Sigmoid colon (tissue), 7 donors: Measurements from ENCODE around the gene PSMC6. TPM values are rescaled to one million over a fixed set of nuclear protein-coding genes. Genes with fewer than 3 reads are reported as not detected.
"Not testable (repeated sequence)": the region's sequence is repeated elsewhere in the genome, so short reads cannot be mapped to it uniquely, and the experiment has no call there.

Experiments used
- DNase-seq: peaks from one replicate; pipeline ENCODE4 v3.0.0-alpha.2; 2019
- H3K27ac ChIP-seq, 4 donors: fragments of 200-600 bp; sonication (generic); one replicate each; pipeline ENCODE4 v1.5.1; 2016 to 2019; ENCODE audit warnings: mild to moderate bottlenecking in 1 of 4
- H3K27me3 ChIP-seq, 3 donors: fragments of 200-600 bp; sonication (generic); one replicate each; pipeline ENCODE4 v1.5.1; 2019; ENCODE audit warnings: mild to moderate bottlenecking in 1 of 3
- H3K36me3 ChIP-seq, 4 donors: fragments of 200-600 bp; sonication (generic); one replicate each; pipeline ENCODE4 v1.5.1; 2016 to 2019
- H3K4me1 ChIP-seq, 4 donors: fragments of 200-600 bp; sonication (generic); one replicate each; pipeline ENCODE4 v1.5.1; 2017 to 2019
- H3K4me3 ChIP-seq, 4 donors: fragments of 200-600 bp; sonication (generic); one replicate each; pipeline ENCODE4 v1.5.1; 2017 to 2019; ENCODE audit warnings: mild to moderate bottlenecking in 2 of 4, moderate library complexity in 1 of 4
- H3K9me3 ChIP-seq, 4 donors: fragments of 200-600 bp in 3 of 4; sonication (generic) in 3 of 4; one replicate each; pipeline versions ENCODE4 v1.5.1 to v1.6.1; 2013 to 2019
- EP300 ChIP-seq, 4 donors: sonication (generic); formaldehyde crosslinking; IDR thresholded peaks; one replicate each; pipeline ENCODE4 v1.6.1; 2017; ENCODE audit warnings: antibody characterized with exemption in 4 of 4
- POLR2A ChIP-seq, 2 donors: fragments of 450-650 bp; IDR thresholded peaks; one replicate each; pipeline ENCODE4 v1.6.1; 2016; ENCODE audit warnings: antibody characterized with exemption in 2 of 2, mild to moderate bottlenecking in 2 of 2, moderate library complexity in 2 of 2
- POLR2AphosphoS5 ChIP-seq, 4 donors: sonication (generic); formaldehyde crosslinking; IDR thresholded peaks; one replicate each; pipeline ENCODE4 v1.6.1; 2017; ENCODE audit warnings: antibody characterized with exemption in 4 of 4
- WGBS, 2 donors: extraction: QIAGEN DNeasy Blood & Tissue Kit; methylation state at CpG; one replicate each; pipeline ENCODE4 v1.1.7; 2013; 5-methylcytosine and 5-hydroxymethylcytosine counted together
- intact Hi-C: fragments of 100-400 bp; cut with DNase I; formaldehyde crosslinking; loops from one replicate; pipeline ENCODE4 v1.15.1; 2023
- polyA plus RNA-seq, 3 donors: library from polyadenylated mRNA; stranded (reverse); fragments of 200-250 nt; gene quantifications; one replicate each; pipeline ENCODE4 v1.2.3, GENCODE V29; 2013
- total RNA-seq, 4 donors: library from RNA; depleted of rRNA; stranded (reverse); fragments of >200 nt; gene quantifications; one replicate each; pipeline ENCODE4 v1.1.0, GENCODE V29; 2016
- TF ChIP-seq, protein P1 (sequence below), 4 experiments: fragments of 450-650 bp in 3 of 4; fragments of 200-600 bp in 1 of 4; IDR thresholded peaks; one replicate each; pipeline ENCODE4 v1.5.1; 2016 to 2019; ENCODE audit warnings: antibody characterized with exemption in 4 of 4, mild to moderate bottlenecking in 3 of 4, moderate library complexity in 2 of 4
- donor health status: healthy with polysubstance abuse.
- donor health status: Bipolar disorder and iron deficiency.
- donor health status: healthy.

Gene PSMC6
- total and polyA plus RNA-seq, 7 donors, result 60.7 to 94.2 (median 81.0) TPM

GRCh38 chr14:52724360-52724644 lies 17.3 kb downstream of the PSMC6 start:
- TF ChIP-seq POLR2AphosphoS5 (IDR thresholded peaks at IDR 0.05), result no peak
- no peak for TF ChIP-seq POLR2A (IDR thresholded peaks at IDR 0.05)
- no peak for TF ChIP-seq EP300 (IDR thresholded peaks at IDR 0.05)
- TF ChIP-seq, protein P1, sequence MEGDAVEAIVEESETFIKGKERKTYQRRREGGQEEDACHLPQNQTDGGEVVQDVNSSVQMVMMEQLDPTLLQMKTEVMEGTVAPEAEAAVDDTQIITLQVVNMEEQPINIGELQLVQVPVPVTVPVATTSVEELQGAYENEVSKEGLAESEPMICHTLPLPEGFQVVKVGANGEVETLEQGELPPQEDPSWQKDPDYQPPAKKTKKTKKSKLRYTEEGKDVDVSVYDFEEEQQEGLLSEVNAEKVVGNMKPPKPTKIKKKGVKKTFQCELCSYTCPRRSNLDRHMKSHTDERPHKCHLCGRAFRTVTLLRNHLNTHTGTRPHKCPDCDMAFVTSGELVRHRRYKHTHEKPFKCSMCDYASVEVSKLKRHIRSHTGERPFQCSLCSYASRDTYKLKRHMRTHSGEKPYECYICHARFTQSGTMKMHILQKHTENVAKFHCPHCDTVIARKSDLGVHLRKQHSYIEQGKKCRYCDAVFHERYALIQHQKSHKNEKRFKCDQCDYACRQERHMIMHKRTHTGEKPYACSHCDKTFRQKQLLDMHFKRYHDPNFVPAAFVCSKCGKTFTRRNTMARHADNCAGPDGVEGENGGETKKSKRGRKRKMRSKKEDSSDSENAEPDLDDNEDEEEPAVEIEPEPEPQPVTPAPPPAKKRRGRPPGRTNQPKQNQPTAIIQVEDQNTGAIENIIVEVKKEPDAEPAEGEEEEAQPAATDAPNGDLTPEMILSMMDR (IDR thresholded peaks at IDR 0.05), result no peak
- H3K9me3 ChIP-seq, result no peaks in the 10 kb centered on the region
- intact Hi-C loops, result no loop called here
- H3K27ac ChIP-seq, result no peak overlapping the region
- H3K36me3 ChIP-seq, result peaks cover 35 to 93% (median 46%) of the 10 kb centered on the region in 4 donors
- H3K4me3 ChIP-seq, result no peak overlapping the region
- no peak for DNase-seq
- no peaks in the 10 kb centered on the region for H3K4me1 ChIP-seq
- no peaks in the 10 kb centered on the region for H3K27me3 ChIP-seq

GRCh38 chr14:52727509-52727908 lies 20.5 kb downstream of the PSMC6 start:
- 97 to 99% methylated on average over 2 of the region's 2 CpGs for WGBS, 2 donors
- H3K9me3 ChIP-seq, result not testable (repeated sequence)

GRCh38 chr14:52729035-52729434 lies 22.0 kb downstream of the PSMC6 start:
- Histone ChIP-seq H3K36me3 (peaks cover 11 to 47% (median 17%) of the 10 kb centered on the region in 4 donors), H3K27ac (peak overlapping the region; percentile 86 to 94 (median 88)), H3K4me1 (peaks cover 0 to 11% (median 8%) of the 10 kb centered on the region in 4 donors)
- intact Hi-C loops, result loop anchor here (2.0 kb wide), 1 partner anchor 22 kb away; the partner anchor contains the start of gene PSMC6
- H3K27me3 ChIP-seq, DNase-seq, H3K4me3 ChIP-seq, H3K9me3 ChIP-seq: not testable (repeated sequence)
- WGBS, 2 donors, result 91 to 93% methylated on average over 15 of the region's 15 CpGs

More at GRCh38 chr14:52727509-52727908, 20.5 kb downstream of the PSMC6 start:
- H3K27ac ChIP-seq, intact Hi-C loops, H3K27me3 ChIP-seq, H3K4me3 ChIP-seq, DNase-seq: not testable (repeated sequence)
- peaks cover 20 to 62% (median 26%) of the 10 kb centered on the region in 4 donors for H3K36me3 ChIP-seq
- peaks cover 0 to 11% (median 8%) of the 10 kb centered on the region in 4 donors for H3K4me1 ChIP-seq

GRCh38 chr14:52729585-52729924 lies 22.6 kb downstream of the PSMC6 start:
- TF ChIP-seq EP300 (IDR thresholded peaks at IDR 0.05) (no peak), POLR2A (IDR thresholded peaks at IDR 0.05) (no peak), POLR2AphosphoS5 (IDR thresholded peaks at IDR 0.05) (no peak)
- TF ChIP-seq, protein P1 (IDR thresholded peaks at IDR 0.05), result no peak
- Histone ChIP-seq H3K9me3 (no peaks in the 10 kb centered on the region), H3K4me1 (peaks cover 0 to 11% (median 8%) of the 10 kb centered on the region in 4 donors), H3K27me3 (no peaks in the 10 kb centered on the region), H3K4me3 (peak overlapping the region in 3 of 4 donors; percentile 76 to 97 (median 79)), H3K27ac (peak overlapping the region; percentile 86 to 94 (median 88)), H3K36me3 (peaks cover 6 to 42% (median 13%) of the 10 kb centered on the region in 4 donors)
- 1 to 2% methylated on average over 8 of the region's 8 CpGs for WGBS, 2 donors
- no peak for DNase-seq
- intact Hi-C loops, result loop anchor here (2.0 kb wide), 1 partner anchor 23 kb away; the partner anchor contains the start of gene PSMC6

DNA sequence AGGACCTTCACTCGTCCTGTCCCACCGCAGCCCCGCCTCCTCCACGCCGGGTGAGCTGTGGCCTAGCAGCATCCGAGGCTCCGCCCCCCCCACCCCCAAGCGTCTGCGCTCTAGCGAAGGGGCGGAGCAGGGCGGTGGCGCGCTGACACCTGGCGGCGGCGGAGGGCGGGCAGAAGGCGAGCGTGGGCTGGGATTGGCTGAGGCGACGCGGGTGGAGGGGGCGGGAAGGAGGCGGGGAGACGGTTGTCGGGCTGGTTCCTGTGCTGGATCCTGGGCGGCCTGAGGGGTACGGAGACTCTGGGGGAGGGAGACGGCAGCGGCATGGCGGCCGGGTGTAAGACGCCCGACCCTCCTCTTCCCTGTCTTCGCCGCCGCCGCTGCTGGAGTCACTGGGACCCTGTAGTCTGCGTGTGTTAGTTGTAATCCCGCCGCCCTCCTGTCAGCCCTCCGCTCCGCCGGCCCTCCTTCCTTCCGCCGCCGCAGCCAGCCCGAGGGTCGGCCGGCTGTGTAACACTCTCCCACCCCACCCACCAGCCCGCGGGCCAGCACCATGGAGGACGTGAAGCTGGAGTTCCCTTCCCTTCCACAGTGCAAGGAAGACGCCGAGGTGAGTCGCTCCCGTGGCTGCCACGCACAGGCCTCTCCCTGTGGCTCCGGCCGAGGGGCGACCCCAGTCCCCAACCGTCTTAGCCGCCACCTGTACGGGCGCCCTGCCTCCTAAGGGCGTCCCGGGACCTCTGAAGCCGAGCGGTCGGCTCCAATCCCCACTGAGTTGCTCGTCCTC lies 23.1 kb downstream of the PSMC6 start, which contains the start of gene STYX:
TSS of gene STYX (plus strand) at position 242 of the 784 bp plus-strand sequence. CDS start at position 551, 309 bp downstream.
- 0% methylated on average over 72 of the region's 72 CpGs for WGBS, 2 donors

More for the DNA sequence above, 23.1 kb downstream of the PSMC6 start, which contains the start of gene STYX:
- Histone ChIP-seq H3K27ac (peak within 1 kb of the TSS; percentile 86 to 94 (median 88)), H3K4me1 (peaks cover 0 to 11% (median 8%) of the 10 kb centered on the region in 4 donors), H3K9me3 (no peaks in the 10 kb centered on the region), H3K27me3 (no peaks in the 10 kb centered on the region), H3K4me3 (peak within 1 kb of the TSS; percentile 71 to 97 (median 78)), H3K36me3 (peaks cover 6 to 36% (median 11%) of the 10 kb centered on the region in 4 donors)
- TF ChIP-seq EP300 (IDR thresholded peaks at IDR 0.05) (no peak), POLR2AphosphoS5 (IDR thresholded peaks at IDR 0.05) (peak; percentile 56 to 94 (median 80)), POLR2A (IDR thresholded peaks at IDR 0.05) (peak; percentile 55 to 67)
- TF ChIP-seq, protein P1 (IDR thresholded peaks at IDR 0.05), result peak in 2 of 4 experiments; percentile 15 to 24
- intact Hi-C loops, result loop anchor here (2.0 to 5.0 kb wide), 2 partner anchors 23 to 62 kb away; partner anchors contain the start of genes GNPNAT1 and PSMC6
- peak; percentile 99 for DNase-seq
